HCT116 (cell line): ENCODE results near the gene MEIKIN. TPM values are rescaled to one million over a fixed set of nuclear protein-coding genes. Genes with fewer than 3 reads are reported as not detected.

ENCODE experiments used
- ATAC-seq: fragments of 200-7000 bp; cut with Tn5 transposase; 2 replicates; pipeline ENCODE4 v1.9.1; 2020; ENCODE audit warnings: mild to moderate bottlenecking, moderate library complexity
- BruUV-seq: library from RNA; stranded (reverse); fragments of 400-500 nt; replicated peaks from 2 replicates; lab custom pipeline; 2021; lab: Mats Ljungman, UMichigan
- CTCF ChIA-PET: fragments of 300-600 bp; sonication (Branson Sonifier 250); formaldehyde crosslinking; loops from one replicate; lab custom pipeline; 2021; ENCODE audit warnings: antibody characterized with exemption; lab: Charles Lee
- POLR2A ChIA-PET: fragments of 300-600, 350-600 bp; sonication (Branson Sonifier 250); formaldehyde crosslinking; loops from one replicate; lab custom pipeline; 2021; ENCODE audit warnings: antibody characterized with exemption; lab: Charles Lee
- RAD21 ChIA-PET, 2 experiments: fragments of 300-600 bp; sonication (Branson Sonifier 250); formaldehyde crosslinking; loops; one replicate each; lab custom pipeline; 2023; ENCODE audit warnings: low total read pairs in 2 of 2; ENCODE audit not compliant: uncharacterized antibody in 2 of 2, unreplicated experiment in 2 of 2, low non-redundant PET in 1 of 2; lab: Charles Lee
- DNase-seq: peaks from one replicate; pipeline ENCODE4 v3.0.0-alpha.2; 2010; ENCODE audit warnings: low read depth, low spot score
- H2AFZ ChIP-seq: fragments of 200-600 bp; shearing (Covaris generic), sonication (generic); 2 replicates; pipeline ENCODE4 v1.6.1; 2017; ENCODE audit warnings: low read depth, mixed run types, mixed read lengths, antibody characterized with exemption, low read length; ENCODE audit not compliant: poor library complexity, severe bottlenecking
- H3K27ac ChIP-seq: 2 replicates; pipeline ENCODE4 v1.5.1; 2012; ENCODE audit warnings: low read depth, low read length
- H3K27me3 ChIP-seq: fragments of 200-600 bp; sonication (generic); 2 replicates; pipeline ENCODE4 v1.6.1; 2016; ENCODE audit warnings: mixed run types, low read length, mixed read lengths; ENCODE audit not compliant: insufficient read depth
- H3K36me3 ChIP-seq, 2 experiments: fragments of 200-500 bp in 1 of 2; fragments of 200-600 bp in 1 of 2; sonication (Bioruptor generic) in 1 of 2; sonication (generic) in 1 of 2; 2 replicates each; pipeline versions ENCODE4 v1.5.1 to v1.6.1; 2014 to 2016; ENCODE audit warnings: low read length in 2 of 2, inconsistent platforms in 1 of 2, mixed read lengths in 1 of 2, mixed run types in 1 of 2; ENCODE audit not compliant: insufficient read depth in 2 of 2, control insufficient read depth in 1 of 2
- H3K4me1 ChIP-seq, 2 experiments: fragments of 200-600 bp in 1 of 2; sonication (generic) in 1 of 2; 2 replicates each; pipeline versions ENCODE4 v1.5.1 to v1.6.1; 2012 to 2017; ENCODE audit warnings: low read length in 2 of 2, inconsistent platforms in 1 of 2, mild to moderate bottlenecking in 1 of 2, mixed read lengths in 1 of 2, mixed run types in 1 of 2, moderate library complexity in 1 of 2; ENCODE audit not compliant: insufficient read depth in 2 of 2, control insufficient read depth in 1 of 2
- H3K4me2 ChIP-seq: fragments of 200-600 bp; sonication (generic); 2 replicates; pipeline ENCODE4 v1.6.1; 2017; ENCODE audit warnings: mixed run types, low read length, mixed read lengths
- H3K4me3 ChIP-seq, 2 experiments: fragments of 200-600 bp in 1 of 2; sonication (generic) in 1 of 2; replicated peaks in 1 of 2; 2 replicates each; pipeline ENCODE4 v1.5.1; 2011 to 2016; ENCODE audit warnings: low read length in 2 of 2, control low read depth in 1 of 2, low read depth in 1 of 2, mild to moderate bottlenecking in 1 of 2, mixed read lengths in 1 of 2, mixed run types in 1 of 2
- H3K79me2 ChIP-seq: fragments of 200-600 bp; sonication (generic); 2 replicates; pipeline ENCODE4 v1.6.1; 2017; ENCODE audit warnings: mild to moderate bottlenecking, mixed run types, low read length, moderate library complexity, mixed read lengths; ENCODE audit not compliant: insufficient read depth
- H3K9ac ChIP-seq: fragments of 200-600 bp; sonication (generic); 2 replicates; pipeline ENCODE4 v1.6.1; 2016; ENCODE audit warnings: low read length, mixed read lengths
- H3K9me2 ChIP-seq: fragments of 200-600 bp; sonication (generic), shearing (Covaris generic); 2 replicates; pipeline ENCODE4 v1.6.1; 2017; ENCODE audit warnings: mixed run types, mild to moderate bottlenecking, moderate library complexity; ENCODE audit not compliant: insufficient read depth
- H3K9me3 ChIP-seq, 2 experiments: fragments of 200-500 bp in 1 of 2; fragments of 200-600 bp in 1 of 2; sonication (Bioruptor generic) in 1 of 2; sonication (generic) in 1 of 2; 2 replicates each; pipeline ENCODE4 v1.6.1; 2014 to 2017; ENCODE audit warnings: low read length in 2 of 2, mixed read lengths in 2 of 2, inconsistent platforms in 1 of 2, low read depth in 1 of 2, mild to moderate bottlenecking in 1 of 2, mixed run types in 1 of 2, moderate library complexity in 1 of 2; ENCODE audit not compliant: control insufficient read depth in 1 of 2, insufficient read depth in 1 of 2
- H4K20me1 ChIP-seq: fragments of 200-600 bp; sonication (generic), shearing (Covaris generic); 2 replicates; pipeline ENCODE4 v1.6.1; 2017; ENCODE audit warnings: mixed run types, mild to moderate bottlenecking, moderate library complexity; ENCODE audit not compliant: insufficient read depth
- CBX3 ChIP-seq: IDR thresholded peaks from 2 replicates; pipeline ENCODE4 v1.6.1; 2012; ENCODE audit warnings: low read depth
- CTCF ChIP-seq, 3 experiments: fragments of 200-600 bp in 1 of 3; sonication (generic) in 1 of 3; IDR thresholded peaks in 2 of 3; conservative IDR thresholded peaks in 1 of 3; 2 replicates each; pipeline ENCODE4 v1.5.1; 2012 to 2017; ENCODE audit warnings: low read depth in 2 of 3, low read length in 2 of 3, antibody characterized with exemption in 1 of 3, borderline replicate concordance in 1 of 3, control low read depth in 1 of 3, mild to moderate bottlenecking in 1 of 3, mixed read lengths in 1 of 3, mixed run types in 1 of 3, moderate library complexity in 1 of 3; ENCODE audit not compliant: insufficient read depth in 1 of 3
- ELF1 ChIP-seq: IDR thresholded peaks from 2 replicates; pipeline ENCODE4 v1.6.1; 2012; ENCODE audit warnings: low read depth, borderline replicate concordance
- EZH2 ChIP-seq: fragments of 200-600 bp; sonication (generic); IDR thresholded peaks from 2 replicates; pipeline ENCODE4 v1.6.1; 2017; ENCODE audit warnings: antibody characterized with exemption, mixed run types
- EZH2phosphoT487 ChIP-seq: fragments of 200-600 bp; IDR thresholded peaks from 2 replicates; pipeline ENCODE4 v1.6.1; 2018; ENCODE audit warnings: antibody characterized with exemption, borderline replicate concordance
- FOSL1 ChIP-seq: IDR thresholded peaks from 2 replicates; pipeline ENCODE4 v1.6.1; 2012; ENCODE audit warnings: low read depth
- JUND ChIP-seq: IDR thresholded peaks from 2 replicates; pipeline ENCODE4 v1.6.1; 2012
- MAX ChIP-seq: IDR thresholded peaks from 2 replicates; pipeline ENCODE4 v1.6.1; 2012
- POLR2A ChIP-seq: IDR thresholded peaks from 2 replicates; pipeline ENCODE4 v1.7.0; 2011; ENCODE audit warnings: borderline replicate concordance; ENCODE audit not compliant: insufficient read depth, insufficient read length; ENCODE audit errors: extremely low read depth
- POLR2AphosphoS5 ChIP-seq: IDR thresholded peaks from 2 replicates; pipeline ENCODE4 v1.6.1; 2011; ENCODE audit warnings: mild to moderate bottlenecking, low read depth, low read length, moderate library complexity
- RAD21 ChIP-seq: IDR thresholded peaks from 2 replicates; pipeline ENCODE4 v1.6.1; 2012; ENCODE audit warnings: low read depth, mild to moderate bottlenecking
- REST ChIP-seq: IDR thresholded peaks from 2 replicates; pipeline ENCODE4 v1.6.1; 2012; ENCODE audit warnings: low read depth
- SIN3A ChIP-seq: IDR thresholded peaks from 2 replicates; pipeline ENCODE4 v1.6.1; 2012; ENCODE audit warnings: low read depth
- TCF7L2 ChIP-seq: IDR thresholded peaks from 2 replicates; pipeline ENCODE4 v1.7.0; 2011; ENCODE audit warnings: borderline replicate concordance, inconsistent platforms; ENCODE audit not compliant: insufficient read depth, insufficient read length; ENCODE audit errors: extremely low read depth
- YY1 ChIP-seq: IDR thresholded peaks from 2 replicates; pipeline ENCODE4 v1.6.1; 2011; ENCODE audit warnings: low read length, low read depth, moderate library complexity, mild to moderate bottlenecking; ENCODE audit not compliant: insufficient replicate concordance; ENCODE audit errors: extremely low read depth
- ZBTB33 ChIP-seq: IDR thresholded peaks from 2 replicates; pipeline ENCODE4 v1.6.1; 2011; ENCODE audit warnings: mild to moderate bottlenecking, low read length, moderate library complexity; ENCODE audit not compliant: insufficient replicate concordance; ENCODE audit errors: extremely low read depth
- ZFX ChIP-seq: fragments of 450-650 bp; IDR thresholded peaks from 2 replicates; pipeline ENCODE4 v1.6.1; 2017
- intact Hi-C: fragments of 100-400 bp; cut with micrococcal nuclease; formaldehyde crosslinking; loops from 2 replicates; pipeline ENCODE4 v1.10.0; 2022
- total RNA-seq: library from RNA; stranded (reverse); gene quantifications from one replicate; pipeline ENCODE4 v1.2.1, GENCODE V29; 2021; ENCODE audit not compliant: unreplicated experiment

Gene MEIKIN
- total RNA-seq, 1 experiment from 2014 or later = not detected

- DNase-seq = no peak
- ATAC-seq = no peak
- Histone ChIP-seq H3K4me2 (no peak overlapping the region), H3K4me3 (no peak overlapping the region), H3K79me2 (no peaks in the 10 kb centered on the region), H3K9me2 (no peaks in the 10 kb centered on the region), H3K9ac (no peak overlapping the region), H2AFZ (no peak overlapping the region), H3K27me3 (no peaks in the 10 kb centered on the region), H3K36me3 (no peaks in the 10 kb centered on the region), H3K27ac (no peak overlapping the region), H3K9me3 (no peaks in the 10 kb centered on the region), H3K4me1 (no peaks in the 10 kb centered on the region), H4K20me1 (no peaks in the 10 kb centered on the region)
- TF ChIP-seq ELF1 (no peak), EZH2phosphoT487 (no peak), SIN3A (no peak), CBX3 (no peak), ZFX (no peak), JUND (no peak), MAX (no peak), REST (no peak), YY1 (no peak), POLR2AphosphoS5 (no peak), TCF7L2 (no peak), EZH2 (no peak), FOSL1 (no peak), ZBTB33 (no peak), CTCF (IDR thresholded peaks at IDR 0.05 in 2 of 3, conservative IDR thresholded peaks at IDR 0.05 in 1 of 3; ENCODE audit: borderline replicate concordance in 1 of 3, insufficient read depth in 1 of 3, low read depth in 2 of 3, low read length in 2 of 3) (no peak), RAD21 (no peak), POLR2A (no peak)
- intact Hi-C loops = no loop called here
- ChIA-PET CTCF (no interaction called here), RAD21 (no interaction called here), POLR2A (no interaction called here)
- no TSS peak for BruUV-seq
Observed at GRCh38 chr5:131974956-131975726, 29.7 kb upstream of the MEIKIN start.
